K562 (cell line): ENCODE results near the gene FIZ1. TPM values are rescaled to one million over a fixed set of nuclear protein-coding genes. Genes with fewer than 3 reads are reported as not detected.
A peak's percentile ranks its signal among the peaks of the same experiment; 100 is the strongest.

Experiments
- ATAC-seq: fragments of 200-7000 bp; cut with Tn5 transposase; 3 replicates; pipeline ENCODE4 v1.9.1; 2020; ENCODE audit warnings: moderate library complexity
- BruUV-seq: library from RNA; stranded (reverse); fragments of 400-500 nt; replicated peaks from 2 replicates; lab custom pipeline; 2021; lab: Mats Ljungman, UMichigan
- CTCF ChIA-PET: fragments of 300-600 bp; formaldehyde crosslinking; extraction: SDS; loops from one replicate; lab custom pipeline; 2021; ENCODE audit warnings: low intra/inter-chr PET ratio; lab: Yijun Ruan, JAX
- POLR2A ChIA-PET: fragments of 300-600, 350-650 bp; sonication (Branson Sonifier 250); formaldehyde crosslinking; extraction: SDS; loops from one replicate; lab custom pipeline; 2021; ENCODE audit warnings: antibody characterized with exemption, inconsistent platforms; lab: Yijun Ruan, JAX
- DNase-seq, 4 experiments: peaks; one replicate each; pipeline versions ENCODE4 v3.0.0 to v3.0.0-alpha.2; 2011 to 2018; ENCODE audit warnings: low spot score in 3 of 4, mixed read lengths in 3 of 4; ENCODE audit errors: extremely low read depth in 1 of 4
- FAIRE-seq: peaks from 2 replicates; lab custom pipeline; 2011; peaks lifted over from hg19 to GRCh38; lab: Jason Lieb, UNC
- H2AFZ ChIP-seq: 2 replicates; pipeline ENCODE4 v1.6.0; 2011; ENCODE audit warnings: low read depth, low read length, control low read depth, inconsistent platforms
- H3K27ac ChIP-seq: fragments of 200-600 bp; 3 replicates; pipeline ENCODE4 v1.8.0; 2011; ENCODE audit warnings: low read depth, mild to moderate bottlenecking, control low read depth, inconsistent platforms, low read length, moderate library complexity, mixed read lengths; ENCODE audit errors: extremely low read depth
- H3K27me3 ChIP-seq, 2 experiments: fragments of 300-600 bp in 1 of 2; 2 replicates in 1 of 2; 3 replicates in 1 of 2; pipeline versions ENCODE4 v1.6.0 to v1.8.0; 2011; ENCODE audit warnings: inconsistent platforms in 2 of 2, low read length in 2 of 2, mild to moderate bottlenecking in 1 of 2, mixed read lengths in 1 of 2, moderate library complexity in 1 of 2; ENCODE audit not compliant: control insufficient read depth in 2 of 2, insufficient read depth in 2 of 2
- H3K36me3 ChIP-seq: fragments of 300-600 bp; 3 replicates; pipeline ENCODE4 v1.8.0; 2011; ENCODE audit warnings: mild to moderate bottlenecking, low read length, inconsistent platforms; ENCODE audit not compliant: control insufficient read depth, insufficient read depth
- H3K4me1 ChIP-seq, 2 experiments: fragments of 200-600 bp in 1 of 2; replicated peaks in 1 of 2; 2 replicates in 1 of 2; 3 replicates in 1 of 2; pipeline versions ENCODE4 v1.5.1 to v1.8.0; 2011; ENCODE audit warnings: inconsistent platforms in 2 of 2, low read length in 2 of 2, mild to moderate bottlenecking in 1 of 2, mixed read lengths in 1 of 2, moderate library complexity in 1 of 2; ENCODE audit not compliant: control insufficient read depth in 2 of 2, insufficient read depth in 2 of 2
- H3K4me2 ChIP-seq: 2 replicates; pipeline ENCODE4 v1.6.1; 2011; ENCODE audit warnings: low read length, control low read depth, inconsistent platforms, mixed read lengths; ENCODE audit not compliant: insufficient read depth
- H3K4me3 ChIP-seq: fragments of 200-600 bp; sonication (generic), shearing (Covaris generic); 2 replicates; pipeline ENCODE4 v1.5.1; 2016; ENCODE audit warnings: control low read depth, inconsistent platforms
- H3K79me2 ChIP-seq: fragments of 200-600 bp; 3 replicates; pipeline ENCODE4 v1.8.0; 2011; ENCODE audit warnings: low read length, inconsistent platforms; ENCODE audit not compliant: control insufficient read depth, insufficient read depth
- H3K9ac ChIP-seq, 2 experiments: 2 replicates each; pipeline versions ENCODE4 v1.6.0 to v1.6.1; 2011; ENCODE audit warnings: low read depth in 2 of 2, low read length in 2 of 2, control low read depth in 1 of 2, inconsistent platforms in 1 of 2, mild to moderate bottlenecking in 1 of 2, mixed read lengths in 1 of 2; ENCODE audit not compliant: insufficient read depth in 1 of 2
- H3K9me1 ChIP-seq: one replicate; pipeline ENCODE4 v1.6.0; 2011; ENCODE audit warnings: inconsistent platforms, mild to moderate bottlenecking, low read length, moderate library complexity; ENCODE audit not compliant: control insufficient read depth, insufficient read depth
- H3K9me3 ChIP-seq: replicated peaks from 2 replicates; pipeline ENCODE4 v1.5.1; 2011; ENCODE audit warnings: low read depth, low read length, inconsistent platforms; ENCODE audit not compliant: control insufficient read depth, insufficient read depth
- H4K20me1 ChIP-seq: replicated peaks from 2 replicates; pipeline ENCODE4 v1.6.1; 2011; ENCODE audit warnings: low read length, inconsistent platforms, mixed read lengths; ENCODE audit not compliant: control insufficient read depth, insufficient read depth
- E2F3 ChIP-seq: fragments of 250-450 bp; sonication (Bioruptor Pico); IDR thresholded peaks from 2 replicates; pipeline ENCODE4 v1.4.0; 2020; ENCODE audit warnings: mild to moderate bottlenecking
- NCOA2 ChIP-seq, 2 experiments: fragments of 450-650 bp; IDR thresholded peaks; 2 replicates each; pipeline ENCODE4 v1.6.1; 2018; ENCODE audit warnings: mild to moderate bottlenecking in 2 of 2, moderate library complexity in 1 of 2; ENCODE audit not compliant: partially characterized antibody in 2 of 2
- RBFOX2 ChIP-seq: fragments of 200-400 bp; formaldehyde crosslinking; IDR thresholded peaks from 2 replicates; pipeline ENCODE4 v1.6.1; 2017; ENCODE audit warnings: low read depth, mild to moderate bottlenecking, low read length, moderate library complexity
- TCF3 ChIP-seq: sonication (generic); formaldehyde crosslinking; IDR thresholded peaks from 2 replicates; pipeline ENCODE4 v1.4.0; 2020; ENCODE audit warnings: mild to moderate bottlenecking, missing genetic modification reagents
- TEAD4 ChIP-seq, 2 experiments: sonication (generic) in 1 of 2; formaldehyde crosslinking in 1 of 2; IDR thresholded peaks; 2 replicates each; pipeline versions ENCODE4 v1.6.1 to v1.8.0; 2012 to 2022; ENCODE audit warnings: borderline replicate concordance in 1 of 2, inconsistent platforms in 1 of 2, low read length in 1 of 2, mild to moderate bottlenecking in 1 of 2, missing genetic modification reagents in 1 of 2
- WGBS: fragments of 100-300 bp; shearing (Covaris generic); methylation state at CpG from one replicate; pipeline ENCODE4 v1.1.6; 2016; ENCODE audit warnings: low coverage, mixed read lengths; ENCODE audit not compliant: insufficient coverage; ENCODE audit errors: missing lambda C conversion rate; 5-methylcytosine and 5-hydroxymethylcytosine counted together
- in situ Hi-C: fragments of 300-500 bp; cut with MboI; formaldehyde crosslinking; loops from 4 replicates; pipeline ENCODE4 v1.15.0; 2018; ENCODE audit warnings: inconsistent platforms, mixed read lengths
- intact Hi-C: fragments of 100-400 bp; cut with micrococcal nuclease; formaldehyde crosslinking; loops from 2 replicates; pipeline ENCODE4 v1.14.2; 2022
- polyA plus RNA-seq, 8 experiments: library from polyadenylated mRNA; depleted of rRNA in 4 of 8; stranded (reverse) in 5 of 8; unstranded in 3 of 8; fragments of >200 nt; fragmentation: Nextera tagmentation in 2 of 8; fragmentation: Illumina TruSeq in 1 of 8; extraction: Ambion mirVana in 2 of 8; extraction: Trizol in 1 of 8; gene quantifications; 2 replicates each; pipeline versions ENCODE4 v1.2.1 to v1.2.3, GENCODE V29; 2011 to 2014; ENCODE audit warnings: inconsistent platforms in 1 of 8, missing spikeins in 1 of 8
- total RNA-seq, 7 experiments: library from RNA; depleted of rRNA in 6 of 7; stranded (reverse); fragments of >200 nt in 6 of 7; fragmentation: Illumina TruSeq in 2 of 7; extraction: Trizol in 2 of 7; gene quantifications; 2 replicates each; pipeline versions ENCODE4 v1.2.1 to v1.2.3, GENCODE V29; 2011 to 2021; ENCODE audit warnings: low replicate concordance in 1 of 7

Gene FIZ1
- total and polyA plus RNA-seq, 9 of the 15 experiments (the other 6 are each of a cell fraction or from before 2014, with no cell fraction given) = 0.79 to 17.5 (median 5.5) TPM

DNA sequence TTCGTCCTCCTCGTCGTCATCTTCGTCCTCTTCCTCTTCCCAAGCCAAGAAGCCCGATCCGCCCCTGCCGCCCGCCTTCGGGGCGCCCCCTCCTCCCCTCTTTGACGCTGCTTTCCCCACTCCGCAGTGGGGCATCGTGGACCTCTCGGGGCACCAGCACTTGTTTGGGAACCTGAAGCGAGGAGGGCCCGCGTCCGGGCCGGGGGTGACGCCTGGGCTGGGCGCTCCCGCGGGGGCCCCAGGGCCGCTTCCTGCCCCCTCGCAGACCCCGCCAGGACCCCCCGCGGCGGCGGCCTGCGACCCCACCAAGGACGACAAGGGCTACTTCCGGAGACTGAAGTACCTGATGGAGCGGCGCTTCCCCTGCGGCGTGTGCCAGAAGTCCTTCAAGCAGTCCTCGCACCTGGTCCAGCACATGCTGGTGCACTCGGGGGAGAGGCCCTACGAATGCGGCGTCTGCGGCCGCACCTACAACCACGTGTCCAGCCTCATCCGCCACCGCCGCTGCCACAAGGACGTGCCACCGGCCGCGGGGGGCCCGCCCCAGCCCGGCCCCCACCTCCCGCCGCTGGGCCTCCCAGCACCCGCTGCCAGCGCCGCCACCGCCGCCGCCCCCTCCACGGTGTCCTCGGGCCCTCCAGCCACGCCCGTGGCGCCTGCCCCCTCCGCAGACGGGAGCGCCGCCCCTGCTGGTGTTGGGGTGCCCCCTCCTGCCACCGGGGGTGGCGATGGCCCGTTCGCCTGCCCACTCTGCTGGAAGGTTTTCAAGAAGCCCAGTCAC lies 14.8 kb upstream of the FIZ1 start:
- no TSS peak for BruUV-seq
- Histone ChIP-seq H3K27me3 (no peaks in the 10 kb centered on the region), H3K4me1 (peaks cover 0 to 5% of the 10 kb centered on the region in 2 experiments; a peak in 2 of 5 replicates), H4K20me1 (no peaks in the 10 kb centered on the region), H3K79me2 (peaks cover 6% of the 10 kb centered on the region; the same call in 1 of the 3 replicates), H2AFZ (no peak overlapping the region), H3K27ac (no peak overlapping the region), H3K4me3 (no peak overlapping the region), H3K9me3 (no peaks in the 10 kb centered on the region), H3K4me2 (no peak overlapping the region), H3K9ac (no peak overlapping the region), H3K36me3 (peaks cover 35% of the 10 kb centered on the region; the same call in 2 of the 3 replicates), H3K9me1 (no peaks in the 10 kb centered on the region)
- ChIA-PET CTCF (no interaction called here), POLR2A (no interaction called here)
- intact Hi-C loops = no loop called here
- in situ Hi-C loops = no loop called here
- peak; percentile 22; the same call in 1 of the 2 replicates for TF ChIP-seq RBFOX2
- no peak for TF ChIP-seq E2F3 (CRISPR knock-in tag)
- no peak for TF ChIP-seq TCF3 (CRISPR knock-in tag)
- TF ChIP-seq NCOA2 (IDR thresholded peaks at IDR 0.05; ENCODE audit: partially characterized antibody in 2 of 2) = no peak
- WGBS = 87% methylated on average over 9 of the region's 75 CpGs
- DNase-seq (peak in 1 of 4 experiments; percentile 18), ATAC-seq (no peak), FAIRE-seq (no peak)

DNA sequence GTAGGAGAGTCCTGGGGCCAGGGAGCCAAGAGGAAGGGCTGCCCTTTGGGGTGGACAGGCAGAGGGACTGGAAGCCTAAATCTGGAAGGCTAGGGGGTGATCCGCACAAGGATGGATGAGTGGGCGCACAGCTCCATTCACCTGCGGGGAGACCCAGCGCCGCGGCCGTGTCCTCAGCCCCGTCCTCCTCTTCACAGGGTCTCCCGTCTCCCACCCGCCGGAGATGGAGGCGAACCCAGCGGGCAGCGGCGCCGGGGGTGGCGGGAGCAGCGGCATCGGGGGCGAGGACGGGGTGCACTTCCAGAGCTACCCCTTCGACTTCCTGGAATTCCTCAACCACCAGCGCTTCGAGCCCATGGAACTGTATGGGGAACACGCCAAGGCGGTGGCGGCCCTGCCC lies 14.1 kb upstream of the FIZ1 start:
- CTCF ChIA-PET = no interaction called here
- in situ Hi-C loops (no loop called here), intact Hi-C loops (no loop called here)
- H2AFZ ChIP-seq = no peak overlapping the region
- H3K36me3 ChIP-seq = peaks cover 35% of the 10 kb centered on the region; the same call in 2 of the 3 replicates
- no peaks in the 10 kb centered on the region for H4K20me1 ChIP-seq
- H3K27me3 ChIP-seq = no peaks in the 10 kb centered on the region
- no peak for FAIRE-seq
- no peaks in the 10 kb centered on the region for H3K9me1 ChIP-seq
- H3K79me2 ChIP-seq = peaks cover 6% of the 10 kb centered on the region; the same call in 2 of the 3 replicates
- no TSS peak for BruUV-seq
- no peak overlapping the region for H3K4me2 ChIP-seq
- no peak overlapping the region for H3K27ac ChIP-seq
- no peak overlapping the region for H3K9ac ChIP-seq
- WGBS = 100% methylated on average over 2 of the region's 27 CpGs
- no peaks in the 10 kb centered on the region for H3K9me3 ChIP-seq
- POLR2A ChIA-PET = no interaction called here
- H3K4me1 ChIP-seq = peaks cover 0 to 5% of the 10 kb centered on the region in 2 experiments; a peak in 2 of 5 replicates
- no peak for ATAC-seq
- H3K4me3 ChIP-seq = no peak overlapping the region
- TF ChIP-seq TEAD4 (IDR thresholded peaks at IDR 0.05; ENCODE audit: low read length) (no peak), TEAD4 (CRISPR knock-in tag; IDR thresholded peaks at IDR 0.05; ENCODE audit: borderline replicate concordance) (no peak)
- TF ChIP-seq, all 486 proteins: peak for 0
- DNase-seq = no peak
